Chondrocyte (in vitro differentiated cells): ENCODE measurements around the gene SMC4. TPM values are rescaled to one million over a fixed set of nuclear protein-coding genes. Genes with fewer than 3 reads are reported as not detected.
"Not testable (repeated sequence)": the region's sequence is repeated elsewhere in the genome, so short reads cannot be mapped to it uniquely, and the experiment has no call there.

ENCODE experiments used
- DNase-seq: peaks from one replicate; pipeline ENCODE4 v3.0.0; 2021; ENCODE audit warnings: mixed read lengths, low spot score
- H3K27ac Mint-ChIP-seq: one replicate; pipeline ENCODE4 v1.8.0; 2021; ENCODE audit warnings: mild to moderate bottlenecking, moderate library complexity, mixed read lengths; ENCODE audit not compliant: unreplicated experiment
- H3K27me3 Mint-ChIP-seq: 2 replicates; pipeline ENCODE4 v1.8.0; 2021; ENCODE audit warnings: low read depth, mixed read lengths
- H3K36me3 Mint-ChIP-seq: 2 replicates; pipeline ENCODE4 v1.8.0; 2021; ENCODE audit warnings: low read depth, mixed read lengths
- H3K4me1 Mint-ChIP-seq: 2 replicates; pipeline ENCODE4 v1.8.0; 2021; ENCODE audit warnings: low read depth, mild to moderate bottlenecking, mixed read lengths
- H3K4me3 Mint-ChIP-seq: one replicate; pipeline ENCODE4 v1.8.0; 2021; ENCODE audit warnings: mild to moderate bottlenecking, moderate library complexity, mixed read lengths; ENCODE audit not compliant: unreplicated experiment
- H3K9me3 Mint-ChIP-seq: 2 replicates; pipeline ENCODE4 v1.8.0; 2021; ENCODE audit warnings: low read depth, mixed read lengths
- CTCF ChIP-seq: fragments of 200-600 bp; sonication (generic); IDR thresholded peaks from 2 replicates; pipeline ENCODE4 v1.5.0; 2021; ENCODE audit warnings: antibody characterized with exemption, mild to moderate bottlenecking, moderate library complexity
- long read RNA-seq: library from polyadenylated mRNA; stranded (forward); transcript quantifications from one replicate; pipeline ENCODE4 v2.0.0, GENCODE V29; 2021
- total RNA-seq: library from RNA; stranded (reverse); gene quantifications from 3 replicates; pipeline ENCODE4 v1.2.1, GENCODE V29; 2021

Gene SMC4
- 38.7 to 52.9 TPM (median 40.2 TPM) in 3 replicates for total RNA-seq
- long read RNA-seq, full-length matches to known transcripts = 35 of 66 reads
- long read RNA-seq, partial matches to known transcripts = 15 of 66 reads
- long read RNA-seq, other reads (novel, unspliced or antisense) = 16 of 66 reads

- Mint-ChIP-seq H3K4me1 (peaks cover 49% of the 10 kb centered on the region), H3K27me3 (no peaks in the 10 kb centered on the region), H3K27ac (peak within 1 kb of the TSS; percentile 98), H3K9me3 (no peaks in the 10 kb centered on the region), H3K4me3 (peak within 1 kb of the TSS; percentile 88), H3K36me3 (no peaks in the 10 kb centered on the region)
- TF ChIP-seq CTCF = no peak
- DNase-seq = peak; percentile 96
These were observed at the start of gene SMC4, which contains the start of gene IFT80 for GRCh38 chr3:160399125-160400029. Gene SMC4, plus strand, starts transcription at chr3:160399650. Its CDS starts 1,177 bp downstream, at chr3:160400827. Gene IFT80, minus strand, starts transcription at chr3:160399225. Its CDS starts 14,625 bp downstream, at chr3:160384600.

GRCh38 chr3:160355826-160356225 lies 43.6 kb upstream of the SMC4 start:
- H3K36me3 Mint-ChIP-seq = peaks cover 11% of the 10 kb centered on the region
- no peaks in the 10 kb centered on the region for H3K4me1 Mint-ChIP-seq
- DNase-seq = no peak
- TF ChIP-seq CTCF = no peak
- no peak overlapping the region for H3K4me3 Mint-ChIP-seq
- no peaks in the 10 kb centered on the region for H3K27me3 Mint-ChIP-seq
- no peak overlapping the region for H3K27ac Mint-ChIP-seq
- H3K9me3 Mint-ChIP-seq = no peaks in the 10 kb centered on the region

- not testable (repeated sequence) for H3K4me1 Mint-ChIP-seq, H3K9me3 Mint-ChIP-seq, H3K27ac Mint-ChIP-seq, H3K27me3 Mint-ChIP-seq, H3K4me3 Mint-ChIP-seq, DNase-seq
- peaks cover 31% of the 10 kb centered on the region for H3K36me3 Mint-ChIP-seq
These were observed 36.6 kb upstream of the SMC4 start for GRCh38 chr3:160362896-160363295.

- Mint-ChIP-seq H3K4me3 (no peak overlapping the region), H3K36me3 (peaks cover 22% of the 10 kb centered on the region), H3K4me1 (no peaks in the 10 kb centered on the region)
These were observed 33.5 kb upstream of the SMC4 start for GRCh38 chr3:160365869-160366522.

GRCh38 chr3:160368804-160369203 lies 30.6 kb upstream of the SMC4 start:
- no peak overlapping the region for H3K4me3 Mint-ChIP-seq
- no peak for TF ChIP-seq CTCF
- no peak overlapping the region for H3K27ac Mint-ChIP-seq
- peaks cover 8% of the 10 kb centered on the region for H3K36me3 Mint-ChIP-seq
- no peaks in the 10 kb centered on the region for H3K27me3 Mint-ChIP-seq
- H3K4me1 Mint-ChIP-seq = peaks cover 7% of the 10 kb centered on the region
- no peaks in the 10 kb centered on the region for H3K9me3 Mint-ChIP-seq
- no peak for DNase-seq

More at GRCh38 chr3:160365869-160366522, 33.5 kb upstream of the SMC4 start:
- TF ChIP-seq CTCF = no peak
- Mint-ChIP-seq H3K27ac (no peak overlapping the region), H3K27me3 (no peaks in the 10 kb centered on the region), H3K9me3 (peaks cover 2% of the 10 kb centered on the region)
- DNase-seq = no peak
